Hepatocyte (in vitro differentiated cells): Measurements from ENCODE around the gene EEFSEC. TPM values are rescaled to one million over a fixed set of nuclear protein-coding genes. Genes with fewer than 3 reads are reported as not detected.
A peak's percentile ranks its signal among the peaks of the same experiment; 100 is the strongest.

Source experiments
- DNase-seq: peaks from one replicate; pipeline ENCODE4 v3.0.0-alpha.2; 2016; ENCODE audit warnings: low spot score
- H2AFZ ChIP-seq: fragments of 200-600 bp; sonication (generic); 2 replicates; pipeline ENCODE4 v1.6.0; 2016; ENCODE audit warnings: antibody characterized with exemption, mild to moderate bottlenecking
- H3K27ac ChIP-seq: fragments of 200-600 bp; sonication (generic); 2 replicates; pipeline ENCODE4 v1.5.1; 2016; ENCODE audit warnings: mild to moderate bottlenecking
- H3K27me3 ChIP-seq: fragments of 200-600 bp; sonication (generic); 2 replicates; pipeline ENCODE4 v1.6.1; 2016
- H3K36me3 ChIP-seq: fragments of 200-600 bp; sonication (generic); replicated peaks from 2 replicates; pipeline ENCODE4 v1.5.1; 2016; ENCODE audit warnings: low read depth; ENCODE audit not compliant: insufficient read depth
- H3K4me1 ChIP-seq: fragments of 200-600 bp; sonication (generic); 2 replicates; pipeline ENCODE4 v1.5.1; 2016; ENCODE audit warnings: mild to moderate bottlenecking, moderate library complexity; ENCODE audit not compliant: insufficient read depth
- H3K4me2 ChIP-seq: fragments of 200-600 bp; sonication (generic); 2 replicates; pipeline ENCODE4 v1.6.0; 2016
- H3K4me3 ChIP-seq: fragments of 200-600 bp; sonication (generic); 2 replicates; pipeline ENCODE4 v1.5.1; 2016; ENCODE audit warnings: mild to moderate bottlenecking
- H3K79me2 ChIP-seq: fragments of 200-600 bp; sonication (generic); 2 replicates; pipeline ENCODE4 v1.6.0; 2017; ENCODE audit warnings: mild to moderate bottlenecking
- H3K9me2 ChIP-seq: fragments of 200-600 bp; sonication (generic); replicated peaks from 2 replicates; pipeline ENCODE4 v1.6.0; 2017; ENCODE audit warnings: mild to moderate bottlenecking; ENCODE audit not compliant: insufficient read depth
- H3K9me3 ChIP-seq: fragments of 200-600 bp; sonication (generic); 2 replicates; pipeline ENCODE4 v1.5.1; 2016; ENCODE audit warnings: low read depth, mild to moderate bottlenecking
- H4K20me1 ChIP-seq: fragments of 200-600 bp; sonication (generic); 2 replicates; pipeline ENCODE4 v1.6.0; 2016; ENCODE audit warnings: mild to moderate bottlenecking; ENCODE audit not compliant: insufficient read depth, poor library complexity, severe bottlenecking
- CTCF ChIP-seq: fragments of 200-600 bp; sonication (generic); IDR thresholded peaks from 2 replicates; pipeline ENCODE4 v1.5.1; 2016; ENCODE audit warnings: antibody characterized with exemption, mild to moderate bottlenecking; ENCODE audit not compliant: poor library complexity
- EZH2 ChIP-seq: fragments of 200-600 bp; sonication (generic); IDR thresholded peaks from 2 replicates; pipeline ENCODE4 v1.6.1; 2016; ENCODE audit warnings: antibody characterized with exemption, mild to moderate bottlenecking, borderline replicate concordance
- EZH2phosphoT487 ChIP-seq: fragments of 200-600 bp; sonication (generic); IDR thresholded peaks from one replicate; pipeline ENCODE4 v1.6.1; 2018; ENCODE audit warnings: antibody characterized with exemption, mild to moderate bottlenecking, low read depth, moderate library complexity; ENCODE audit not compliant: unreplicated experiment, severe bottlenecking
- WGBS: methylation state at CpG from one replicate; pipeline ENCODE4 v1.1.6; 2016; ENCODE audit warnings: low lambda C conversion rate; ENCODE audit errors: missing lambda C conversion rate; 5-methylcytosine and 5-hydroxymethylcytosine counted together
- polyA plus RNA-seq: library from polyadenylated mRNA; unstranded; fragments of >200 nt; fragmentation: Nextera tagmentation; extraction: Ambion mirVana; gene quantifications from 2 replicates; pipeline ENCODE4 v1.2.1, GENCODE V29; 2016
- total RNA-seq: library from RNA; depleted of rRNA; stranded (reverse); fragments of >200 nt; gene quantifications from 2 replicates; pipeline ENCODE4 v1.2.3, GENCODE V29; 2014

Gene EEFSEC
- total and polyA plus RNA-seq, 2 experiments from 2014 or later: 9.8 to 17.5 TPM

- Histone ChIP-seq H3K4me3 (no peak overlapping the region), H3K79me2 (no peaks in the 10 kb centered on the region), H3K4me2 (no peak overlapping the region), H3K27me3 (no peaks in the 10 kb centered on the region), H3K9me3 (no peaks in the 10 kb centered on the region), H3K4me1 (peaks cover 13% of the 10 kb centered on the region), H3K36me3 (no peaks in the 10 kb centered on the region), H3K9me2 (no peaks in the 10 kb centered on the region), H3K27ac (no peak overlapping the region), H2AFZ (no peak overlapping the region), H4K20me1 (no peaks in the 10 kb centered on the region)
- TF ChIP-seq EZH2 (no peak), CTCF (no peak), EZH2phosphoT487 (no peak)
- no peak for DNase-seq
- WGBS: 94% methylated on average over 2 of the region's 2 CpGs
Measured at GRCh38 chr3:128374746-128375445, 221.6 kb downstream of the EEFSEC start.

GRCh38 chr3:128376516-128376915 lies 223.2 kb downstream of the EEFSEC start:
- Histone ChIP-seq H3K4me1 (peaks cover 13% of the 10 kb centered on the region), H3K27ac (no peak overlapping the region), H3K27me3 (no peaks in the 10 kb centered on the region), H3K79me2 (no peaks in the 10 kb centered on the region), H4K20me1 (no peaks in the 10 kb centered on the region), H3K36me3 (no peaks in the 10 kb centered on the region), H2AFZ (no peak overlapping the region), H3K4me2 (no peak overlapping the region), H3K9me2 (no peaks in the 10 kb centered on the region), H3K9me3 (no peaks in the 10 kb centered on the region), H3K4me3 (no peak overlapping the region)
- TF ChIP-seq EZH2 (no peak), CTCF (no peak), EZH2phosphoT487 (no peak)
- no peak for DNase-seq

GRCh38 chr3:128378631-128379347 lies 225.5 kb downstream of the EEFSEC start:
- H3K79me2 ChIP-seq: no peaks in the 10 kb centered on the region
- H3K27me3 ChIP-seq: no peaks in the 10 kb centered on the region
- DNase-seq: peak; percentile 35
- no peak overlapping the region for H3K4me3 ChIP-seq
- no peak overlapping the region for H2AFZ ChIP-seq
- peaks cover 33% of the 10 kb centered on the region for H3K4me1 ChIP-seq
- no peak overlapping the region for H3K4me2 ChIP-seq
- TF ChIP-seq EZH2phosphoT487 (no peak), EZH2 (no peak), CTCF (no peak)
- peak overlapping the region; percentile 1 for H3K27ac ChIP-seq
- no peaks in the 10 kb centered on the region for H3K36me3 ChIP-seq
- H4K20me1 ChIP-seq: no peaks in the 10 kb centered on the region
- WGBS: 57% methylated on average over 10 of the region's 10 CpGs
- no peaks in the 10 kb centered on the region for H3K9me2 ChIP-seq
- no peaks in the 10 kb centered on the region for H3K9me3 ChIP-seq
